ENCODE measurements around the gene SRSF6. TPM values are rescaled to one million over a fixed set of nuclear protein-coding genes. Genes with fewer than 3 reads are reported as not detected.
"Not testable (repeated sequence)": the region's sequence is repeated elsewhere in the genome, so short reads cannot be mapped to it uniquely, and the experiment has no call there.

Gene SRSF6
- total RNA-seq, 1 experiment from 2014 or later, result 77.3 TPM

DNA sequence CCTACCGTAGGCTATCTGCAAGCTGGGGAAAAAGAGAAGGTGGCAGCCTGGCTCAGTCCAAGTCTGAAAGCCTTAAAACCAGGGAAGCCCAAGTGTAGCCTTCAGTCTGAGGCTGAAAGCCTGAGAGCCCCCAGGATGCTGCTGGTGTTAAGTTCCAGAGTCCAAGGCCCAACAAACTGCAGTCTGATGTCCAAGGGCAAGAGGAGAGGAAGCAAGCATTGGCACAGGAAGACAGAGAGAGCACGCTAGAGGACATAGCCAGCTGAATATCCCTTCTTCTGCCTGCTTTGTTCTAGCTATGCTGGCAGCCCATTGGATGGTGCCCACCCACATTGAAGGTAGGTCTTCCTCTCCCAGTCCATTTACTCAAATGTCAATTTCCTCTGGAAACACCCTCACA lies 37.7 kb downstream of the SRSF6 start:
- H3K9ac ChIP-seq (ENCODE audit: low read length), result no peak overlapping the region
- no peaks in the 10 kb centered on the region for H3K36me3 ChIP-seq (ENCODE audit: low read depth, low read length)
- H3K79me2 ChIP-seq (ENCODE audit: low read length), result no peaks in the 10 kb centered on the region
- no peaks in the 10 kb centered on the region for H3F3A ChIP-seq (ENCODE audit: low read length, unreplicated experiment)
- BruUV-seq (replicated peaks), result no TSS peak
- intact Hi-C loops (cut with micrococcal nuclease), result no loop called here
- ATAC-seq (no peak), DNase-seq (no peak)
- ChIA-PET CTCF (no interaction called here), POLR2A (ENCODE audit: unreplicated experiment) (no interaction called here)
- H2AFZ ChIP-seq (ENCODE audit: low read length), result no peak overlapping the region
- H3K27ac ChIP-seq (ENCODE audit: low read length), result no peak overlapping the region
- no peaks in the 10 kb centered on the region for H4K20me1 ChIP-seq (ENCODE audit: low read length)
- no peaks in the 10 kb centered on the region for H3K9me2 ChIP-seq (replicated peaks; ENCODE audit: low read length)
- no peak overlapping the region for H3K4me2 ChIP-seq (ENCODE audit: low read length)
- 0 out of 2 replicates have a peak, but pooled peaks cover 3% of the 10 kb centered on the region for H3K27me3 ChIP-seq (ENCODE audit: low read length)
- TF ChIP-seq EZH2phosphoT487 (IDR thresholded peaks at IDR 0.05; ENCODE audit: borderline replicate concordance, low read length), result no peak
- TF ChIP-seq EZH2 (IDR thresholded peaks at IDR 0.05; ENCODE audit: low read length, unreplicated experiment), result no peak
- TF ChIP-seq, protein P1, sequence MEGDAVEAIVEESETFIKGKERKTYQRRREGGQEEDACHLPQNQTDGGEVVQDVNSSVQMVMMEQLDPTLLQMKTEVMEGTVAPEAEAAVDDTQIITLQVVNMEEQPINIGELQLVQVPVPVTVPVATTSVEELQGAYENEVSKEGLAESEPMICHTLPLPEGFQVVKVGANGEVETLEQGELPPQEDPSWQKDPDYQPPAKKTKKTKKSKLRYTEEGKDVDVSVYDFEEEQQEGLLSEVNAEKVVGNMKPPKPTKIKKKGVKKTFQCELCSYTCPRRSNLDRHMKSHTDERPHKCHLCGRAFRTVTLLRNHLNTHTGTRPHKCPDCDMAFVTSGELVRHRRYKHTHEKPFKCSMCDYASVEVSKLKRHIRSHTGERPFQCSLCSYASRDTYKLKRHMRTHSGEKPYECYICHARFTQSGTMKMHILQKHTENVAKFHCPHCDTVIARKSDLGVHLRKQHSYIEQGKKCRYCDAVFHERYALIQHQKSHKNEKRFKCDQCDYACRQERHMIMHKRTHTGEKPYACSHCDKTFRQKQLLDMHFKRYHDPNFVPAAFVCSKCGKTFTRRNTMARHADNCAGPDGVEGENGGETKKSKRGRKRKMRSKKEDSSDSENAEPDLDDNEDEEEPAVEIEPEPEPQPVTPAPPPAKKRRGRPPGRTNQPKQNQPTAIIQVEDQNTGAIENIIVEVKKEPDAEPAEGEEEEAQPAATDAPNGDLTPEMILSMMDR (conservative IDR thresholded peaks at IDR 0.05; ENCODE audit: low read depth, low read length), result no peak
- no peaks in the 10 kb centered on the region for H3K9me3 ChIP-seq (ENCODE audit: low read length)
- H3K4me3 ChIP-seq (ENCODE audit: low read length), result no peak overlapping the region
- peaks cover 5% of the 10 kb centered on the region; the same call in 1 of the 2 replicates for H3K4me1 ChIP-seq (ENCODE audit: insufficient read depth, low read length)

DNA sequence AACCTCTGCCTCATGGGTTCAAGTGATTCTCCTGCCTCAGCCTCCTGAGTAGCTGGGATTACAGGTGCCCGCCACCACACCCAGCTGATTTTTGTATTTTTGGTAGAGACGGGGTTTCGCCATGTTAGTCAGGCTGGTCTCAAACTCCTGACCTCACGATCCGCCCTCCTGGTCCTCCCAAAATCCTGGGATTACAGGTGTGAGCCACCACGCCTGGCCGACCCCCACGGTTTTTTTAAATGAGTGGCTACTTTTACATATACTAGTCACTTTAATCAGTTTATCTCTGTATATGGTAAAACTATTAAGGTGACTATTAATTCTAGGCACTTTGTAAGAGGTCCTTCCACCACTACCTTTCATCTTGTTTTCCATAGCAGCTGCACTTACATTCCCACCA lies 44.3 kb downstream of the SRSF6 start:
- H3K4me1 ChIP-seq (ENCODE audit: insufficient read depth, low read length); H3K9me2 ChIP-seq (replicated peaks; ENCODE audit: low read length); H3K9ac ChIP-seq (ENCODE audit: low read length); CTCF ChIA-PET; DNase-seq; H4K20me1 ChIP-seq (ENCODE audit: low read length); H3K36me3 ChIP-seq (ENCODE audit: low read depth, low read length); H3K27ac ChIP-seq (ENCODE audit: low read length); H3K4me3 ChIP-seq (ENCODE audit: low read length); POLR2A ChIA-PET (ENCODE audit: unreplicated experiment); H3F3A ChIP-seq (ENCODE audit: low read length, unreplicated experiment); intact Hi-C loops (cut with micrococcal nuclease); H2AFZ ChIP-seq (ENCODE audit: low read length); H3K79me2 ChIP-seq (ENCODE audit: low read length); H3K9me3 ChIP-seq (ENCODE audit: low read length); ATAC-seq; H3K4me2 ChIP-seq (ENCODE audit: low read length); BruUV-seq (replicated peaks): not testable (repeated sequence)
- peaks cover 16% of the 10 kb centered on the region for H3K27me3 ChIP-seq (ENCODE audit: low read length)

DNA sequence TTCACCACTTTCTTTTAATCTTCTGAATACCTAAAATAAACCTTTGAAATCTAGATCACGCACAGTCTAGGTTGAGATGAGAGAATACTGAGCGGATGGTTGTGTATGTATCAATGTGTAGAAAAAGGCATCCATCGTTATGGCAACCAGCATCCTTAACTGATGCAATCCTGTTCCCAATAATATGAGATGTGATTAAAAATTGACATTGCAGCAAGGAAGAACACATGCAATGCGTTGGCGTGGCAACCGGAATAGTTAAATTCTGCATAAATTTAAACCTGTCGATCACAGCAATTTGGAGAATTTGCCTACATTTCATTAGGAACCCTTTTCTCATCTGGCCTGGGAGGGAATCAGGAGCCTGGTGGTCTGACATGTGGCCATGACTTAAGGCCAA lies 48.5 kb downstream of the SRSF6 start:
- Histone ChIP-seq H4K20me1 (ENCODE audit: low read length) (no peaks in the 10 kb centered on the region), H3K9ac (ENCODE audit: low read length) (no peak overlapping the region), H3K27me3 (ENCODE audit: low read length) (peaks cover 26% of the 10 kb centered on the region), H3K9me3 (ENCODE audit: low read length) (no peaks in the 10 kb centered on the region), H3K27ac (ENCODE audit: low read length) (no peak overlapping the region), H2AFZ (ENCODE audit: low read length) (no peak overlapping the region), H3K36me3 (ENCODE audit: low read depth, low read length) (no peaks in the 10 kb centered on the region), H3K4me2 (ENCODE audit: low read length) (no peak overlapping the region), H3K4me1 (ENCODE audit: insufficient read depth, low read length) (peaks cover 7% of the 10 kb centered on the region), H3K9me2 (replicated peaks; ENCODE audit: low read length) (no peaks in the 10 kb centered on the region), H3F3A (ENCODE audit: low read length, unreplicated experiment) (no peaks in the 10 kb centered on the region), H3K4me3 (ENCODE audit: low read length) (no peak overlapping the region), H3K79me2 (ENCODE audit: low read length) (no peaks in the 10 kb centered on the region)
- DNase-seq (no peak), ATAC-seq (no peak)
- POLR2A ChIA-PET (ENCODE audit: unreplicated experiment), result no interaction called here
- no TSS peak for BruUV-seq (replicated peaks)
- TF ChIP-seq, protein P1 (conservative IDR thresholded peaks at IDR 0.05; ENCODE audit: low read depth, low read length), result no peak
- TF ChIP-seq EZH2phosphoT487 (IDR thresholded peaks at IDR 0.05; ENCODE audit: borderline replicate concordance, low read length) (no peak), EZH2 (IDR thresholded peaks at IDR 0.05; ENCODE audit: low read length, unreplicated experiment) (no peak)
- intact Hi-C loops (cut with micrococcal nuclease), result no loop called here
- CTCF ChIA-PET, result no interaction called here
